ENCODE results near the gene PIK3R1.

Gene PIK3R1

DNA sequence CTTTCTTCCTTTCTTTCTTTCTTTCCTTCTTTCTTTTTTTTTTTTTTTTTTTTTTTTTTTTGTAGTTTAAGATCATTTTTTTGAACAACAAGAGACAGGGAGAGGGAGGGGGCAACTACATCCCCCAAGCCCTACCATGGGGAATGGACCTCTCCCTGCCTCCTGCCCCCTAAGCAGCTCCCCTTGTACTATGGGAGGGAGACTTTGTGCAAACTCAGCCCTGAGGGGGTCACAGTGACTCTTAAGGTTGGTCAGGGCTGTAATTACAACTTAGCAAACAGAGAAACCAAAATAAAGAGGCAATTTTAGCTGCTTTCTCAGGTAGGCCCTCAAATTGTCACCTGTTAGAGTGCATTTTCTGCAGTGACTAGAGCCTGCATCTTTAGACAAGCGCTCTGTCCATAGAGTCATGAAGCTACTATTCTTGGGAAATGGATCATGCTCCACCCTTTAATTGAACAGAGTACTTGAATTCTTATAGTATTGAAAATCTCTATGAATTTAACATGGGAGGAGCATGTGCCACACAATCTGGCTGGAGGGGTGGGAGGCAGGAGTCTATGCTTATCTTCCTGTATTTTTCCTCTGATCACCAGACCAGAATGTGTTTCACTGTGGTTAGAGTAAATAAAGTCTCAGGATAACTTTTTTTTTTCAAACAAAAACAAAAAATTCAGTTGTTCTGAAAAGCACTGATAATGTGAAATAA, 24.3 kb upstream of the PIK3R1 start:
- no peak overlapping the region for H3K4me3 ChIP-seq (replicated peaks; ENCODE audit: low read depth, low read length)
- TF ChIP-seq, protein P1, sequence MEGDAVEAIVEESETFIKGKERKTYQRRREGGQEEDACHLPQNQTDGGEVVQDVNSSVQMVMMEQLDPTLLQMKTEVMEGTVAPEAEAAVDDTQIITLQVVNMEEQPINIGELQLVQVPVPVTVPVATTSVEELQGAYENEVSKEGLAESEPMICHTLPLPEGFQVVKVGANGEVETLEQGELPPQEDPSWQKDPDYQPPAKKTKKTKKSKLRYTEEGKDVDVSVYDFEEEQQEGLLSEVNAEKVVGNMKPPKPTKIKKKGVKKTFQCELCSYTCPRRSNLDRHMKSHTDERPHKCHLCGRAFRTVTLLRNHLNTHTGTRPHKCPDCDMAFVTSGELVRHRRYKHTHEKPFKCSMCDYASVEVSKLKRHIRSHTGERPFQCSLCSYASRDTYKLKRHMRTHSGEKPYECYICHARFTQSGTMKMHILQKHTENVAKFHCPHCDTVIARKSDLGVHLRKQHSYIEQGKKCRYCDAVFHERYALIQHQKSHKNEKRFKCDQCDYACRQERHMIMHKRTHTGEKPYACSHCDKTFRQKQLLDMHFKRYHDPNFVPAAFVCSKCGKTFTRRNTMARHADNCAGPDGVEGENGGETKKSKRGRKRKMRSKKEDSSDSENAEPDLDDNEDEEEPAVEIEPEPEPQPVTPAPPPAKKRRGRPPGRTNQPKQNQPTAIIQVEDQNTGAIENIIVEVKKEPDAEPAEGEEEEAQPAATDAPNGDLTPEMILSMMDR (IDR thresholded peaks at IDR 0.05; ENCODE audit: low read depth, low read length, missing control alignments): no peak
- no peak for DNase-seq (ENCODE audit: extremely low read depth, low read depth)

DNA sequence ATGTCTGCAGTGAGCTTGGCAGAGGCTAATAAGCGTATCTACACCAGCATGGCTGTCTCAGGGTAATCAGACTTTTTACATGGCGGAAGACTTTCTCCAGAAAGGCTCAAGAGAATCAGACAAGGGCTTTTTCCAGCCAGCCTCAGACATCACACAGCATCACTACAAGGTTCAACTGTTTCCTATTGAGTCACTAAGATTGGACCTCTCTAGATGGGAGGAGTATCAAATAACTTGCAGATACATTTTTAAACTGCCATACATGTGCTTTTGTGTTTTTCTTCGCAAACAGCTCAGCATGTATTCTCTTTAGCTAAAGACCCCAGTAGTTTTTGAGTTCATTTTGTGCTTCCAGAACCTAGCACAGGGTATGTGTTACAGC, 22.9 kb upstream of the PIK3R1 start:
- no peak overlapping the region for H3K4me3 ChIP-seq (replicated peaks; ENCODE audit: low read depth, low read length)
- DNase-seq (ENCODE audit: extremely low read depth, low read depth): no peak
- TF ChIP-seq, protein P1 (IDR thresholded peaks at IDR 0.05; ENCODE audit: low read depth, low read length, missing control alignments): no peak

DNA sequence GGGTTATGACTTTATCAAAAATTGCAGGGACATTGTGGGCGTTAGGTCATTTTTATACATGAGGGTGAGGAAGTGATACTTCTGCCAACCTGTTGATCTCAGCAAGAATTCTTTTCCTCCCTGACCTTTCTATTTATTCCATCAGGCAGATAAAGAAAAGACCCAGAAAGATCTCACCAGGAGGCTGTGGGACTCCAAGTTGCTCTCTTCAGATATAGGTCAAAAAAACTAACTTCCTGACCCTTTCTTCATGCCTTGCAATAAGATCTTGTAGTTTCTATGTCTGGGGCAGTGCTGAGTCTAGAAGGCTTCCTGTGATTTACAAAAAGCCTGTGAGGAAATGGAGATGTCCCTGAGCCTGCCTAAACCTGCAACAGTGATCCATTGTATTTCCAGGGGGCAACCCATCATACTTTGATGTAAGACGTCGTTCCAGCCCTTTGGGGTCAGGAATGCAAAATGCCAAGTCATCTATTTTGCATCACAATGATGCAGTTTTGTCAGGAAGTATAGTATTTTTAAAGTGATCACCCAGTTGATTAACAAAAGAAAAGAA, 22.0 kb upstream of the PIK3R1 start:
- TF ChIP-seq, protein P1 (IDR thresholded peaks at IDR 0.05; ENCODE audit: low read depth, low read length, missing control alignments): no peak
- no peak overlapping the region for H3K4me3 ChIP-seq (replicated peaks; ENCODE audit: low read depth, low read length)
- no peak for DNase-seq (ENCODE audit: extremely low read depth, low read depth)

DNA sequence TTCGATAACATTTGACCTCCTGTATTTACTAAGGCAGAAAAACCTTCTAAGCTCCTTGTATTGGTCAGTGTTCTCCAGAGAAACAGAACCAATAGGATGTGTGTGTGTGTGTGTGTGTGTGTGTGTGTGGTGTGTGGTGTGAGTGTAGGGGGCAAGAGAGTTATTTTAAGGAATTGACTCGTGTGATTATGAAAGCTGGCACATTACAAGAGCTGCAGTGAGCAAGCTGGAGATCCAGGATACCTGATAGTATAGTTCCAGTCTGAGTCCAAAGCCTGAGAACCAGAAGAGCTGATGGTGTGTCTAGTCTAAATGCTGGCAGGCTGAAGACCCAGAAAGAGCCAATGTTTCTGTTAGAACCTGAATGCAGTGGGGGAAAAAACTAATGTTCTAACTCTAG, 21.2 kb upstream of the PIK3R1 start:
- TF ChIP-seq, protein P1 (IDR thresholded peaks at IDR 0.05; ENCODE audit: low read depth, low read length, missing control alignments): no peak
- no peak overlapping the region for H3K4me3 ChIP-seq (replicated peaks; ENCODE audit: low read depth, low read length)

DNA sequence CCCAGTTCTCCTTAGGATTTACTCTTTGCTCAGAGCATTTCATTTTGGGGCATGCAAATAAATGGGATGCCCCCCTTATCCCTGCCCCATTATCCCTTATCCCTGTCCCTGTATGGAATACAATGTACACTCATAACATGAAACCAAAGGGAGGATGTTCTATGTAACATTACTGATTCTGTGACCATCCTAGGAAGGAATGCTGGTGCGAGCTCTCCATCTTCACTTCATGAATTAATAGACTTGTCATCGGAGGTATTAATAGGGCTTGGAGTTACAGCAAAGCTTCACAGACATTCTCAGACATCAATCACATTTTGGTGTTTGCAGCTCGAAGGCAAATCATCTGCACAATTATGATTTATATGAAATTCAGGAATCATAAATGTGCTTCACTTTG, 20.4 kb upstream of the PIK3R1 start:
- H3K4me3 ChIP-seq (replicated peaks; ENCODE audit: low read depth, low read length): no peak overlapping the region
- TF ChIP-seq, protein P1 (IDR thresholded peaks at IDR 0.05; ENCODE audit: low read depth, low read length, missing control alignments): no peak
- DNase-seq (ENCODE audit: extremely low read depth, low read depth): no peak

More for the DNA sequence above, 21.2 kb upstream of the PIK3R1 start:
- DNase-seq (ENCODE audit: extremely low read depth, low read depth): no peak

DNA sequence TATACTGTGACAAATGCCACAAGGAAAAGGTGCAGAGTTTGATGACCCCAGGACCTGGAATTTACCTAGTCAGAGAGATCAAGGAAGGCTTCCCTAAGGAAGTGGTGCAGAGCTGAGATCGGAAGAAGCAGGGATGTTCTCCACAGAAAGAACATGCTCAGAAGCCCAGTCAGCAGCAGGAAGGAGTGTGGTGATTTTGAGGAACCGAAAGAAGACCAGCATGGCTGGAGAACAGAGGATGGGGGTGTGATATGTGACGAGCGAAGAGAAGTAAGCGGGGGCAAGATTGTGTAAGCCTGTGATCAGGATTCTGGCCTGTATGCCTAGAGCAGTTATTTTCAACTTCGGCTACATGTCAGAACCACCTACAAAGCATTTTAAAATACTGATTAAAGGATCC, 18.7 kb upstream of the PIK3R1 start:
- no peak for DNase-seq (ENCODE audit: extremely low read depth, low read depth)
- TF ChIP-seq, protein P1 (IDR thresholded peaks at IDR 0.05; ENCODE audit: low read depth, low read length, missing control alignments): no peak
- no peak overlapping the region for H3K4me3 ChIP-seq (replicated peaks; ENCODE audit: low read depth, low read length)
